BJ (cell line): ENCODE data around the gene GALNTL6. TPM values are rescaled to one million over a fixed set of nuclear protein-coding genes. Genes with fewer than 3 reads are reported as not detected.

Source experiments
- CTCF ChIA-PET: fragments of 350-600 bp; formaldehyde crosslinking; extraction: SDS; loops from one replicate; lab custom pipeline; 2021; ENCODE audit warnings: antibody characterized with exemption, inconsistent platforms; lab: Yijun Ruan, JAX
- POLR2A ChIA-PET: fragments of 300-600 bp; sonication (Branson Sonifier 250); formaldehyde crosslinking; extraction: SDS; loops from one replicate; lab custom pipeline; 2021; ENCODE audit warnings: antibody characterized with exemption; lab: Charles Lee
- DNase-seq: peaks from one replicate; pipeline ENCODE4 v3.0.0-alpha.2; 2011; ENCODE audit warnings: low read depth
- H3K27me3 ChIP-seq: 2 replicates; pipeline ENCODE4 v1.6.0; 2011; ENCODE audit warnings: low read length; ENCODE audit not compliant: control insufficient read depth, insufficient read depth
- H3K36me3 ChIP-seq: 2 replicates; pipeline ENCODE4 v1.5.1; 2011; ENCODE audit warnings: low read length; ENCODE audit not compliant: control insufficient read depth, insufficient read depth
- H3K4me3 ChIP-seq: 2 replicates; pipeline ENCODE4 v1.5.1; 2011; ENCODE audit warnings: low read depth, mild to moderate bottlenecking, control low read depth, low read length
- polyA plus RNA-seq: library from polyadenylated mRNA; depleted of rRNA; stranded (reverse); fragments of >200 nt; gene quantifications from 2 replicates; pipeline ENCODE4 v1.2.3, GENCODE V29; 2011
- TF ChIP-seq, protein P1 (sequence below): IDR thresholded peaks from 2 replicates; pipeline ENCODE4 v1.5.1; 2011; ENCODE audit warnings: low read depth, mild to moderate bottlenecking, control low read depth, inconsistent platforms, low read length, moderate library complexity; ENCODE audit not compliant: insufficient read depth

The GALNTL6 gene
- polyA plus RNA-seq, 1 experiment = 0.02 TPM

DNA sequence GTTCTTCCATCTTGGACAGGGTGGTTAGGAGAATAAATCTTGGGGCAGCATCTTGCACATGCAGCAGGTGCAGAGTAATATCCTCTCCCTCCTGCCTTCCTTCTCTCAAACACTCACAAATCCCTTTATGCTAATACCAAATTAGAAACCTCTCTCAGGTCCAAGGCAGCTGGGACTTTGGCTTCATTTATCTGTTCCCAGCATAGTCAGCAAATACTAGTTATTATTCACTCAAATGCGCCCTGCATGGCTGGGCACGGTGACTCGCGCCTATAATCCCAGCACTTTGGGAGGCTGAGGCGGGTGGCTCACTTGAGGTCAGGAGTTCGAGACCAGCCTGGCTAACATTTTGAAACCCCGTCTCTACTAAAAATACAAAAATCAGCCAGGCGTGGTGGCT lies 1199.4 kb downstream of the GALNTL6 start:
- no peak for DNase-seq
- Histone ChIP-seq H3K4me3 (no peak overlapping the region), H3K27me3 (no peaks in the 10 kb centered on the region; the same call in 1 of the 2 replicates), H3K36me3 (no peaks in the 10 kb centered on the region)
- TF ChIP-seq, protein P1, sequence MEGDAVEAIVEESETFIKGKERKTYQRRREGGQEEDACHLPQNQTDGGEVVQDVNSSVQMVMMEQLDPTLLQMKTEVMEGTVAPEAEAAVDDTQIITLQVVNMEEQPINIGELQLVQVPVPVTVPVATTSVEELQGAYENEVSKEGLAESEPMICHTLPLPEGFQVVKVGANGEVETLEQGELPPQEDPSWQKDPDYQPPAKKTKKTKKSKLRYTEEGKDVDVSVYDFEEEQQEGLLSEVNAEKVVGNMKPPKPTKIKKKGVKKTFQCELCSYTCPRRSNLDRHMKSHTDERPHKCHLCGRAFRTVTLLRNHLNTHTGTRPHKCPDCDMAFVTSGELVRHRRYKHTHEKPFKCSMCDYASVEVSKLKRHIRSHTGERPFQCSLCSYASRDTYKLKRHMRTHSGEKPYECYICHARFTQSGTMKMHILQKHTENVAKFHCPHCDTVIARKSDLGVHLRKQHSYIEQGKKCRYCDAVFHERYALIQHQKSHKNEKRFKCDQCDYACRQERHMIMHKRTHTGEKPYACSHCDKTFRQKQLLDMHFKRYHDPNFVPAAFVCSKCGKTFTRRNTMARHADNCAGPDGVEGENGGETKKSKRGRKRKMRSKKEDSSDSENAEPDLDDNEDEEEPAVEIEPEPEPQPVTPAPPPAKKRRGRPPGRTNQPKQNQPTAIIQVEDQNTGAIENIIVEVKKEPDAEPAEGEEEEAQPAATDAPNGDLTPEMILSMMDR = no peak
- CTCF ChIA-PET = interaction anchor here (0.5 to 4.1 kb wide), 18 partner anchors 9 to 402 kb away, joined by 3 to 92 read pairs (median 5); no protein-coding TSS in a partner anchor
- POLR2A ChIA-PET = no interaction called here

DNA sequence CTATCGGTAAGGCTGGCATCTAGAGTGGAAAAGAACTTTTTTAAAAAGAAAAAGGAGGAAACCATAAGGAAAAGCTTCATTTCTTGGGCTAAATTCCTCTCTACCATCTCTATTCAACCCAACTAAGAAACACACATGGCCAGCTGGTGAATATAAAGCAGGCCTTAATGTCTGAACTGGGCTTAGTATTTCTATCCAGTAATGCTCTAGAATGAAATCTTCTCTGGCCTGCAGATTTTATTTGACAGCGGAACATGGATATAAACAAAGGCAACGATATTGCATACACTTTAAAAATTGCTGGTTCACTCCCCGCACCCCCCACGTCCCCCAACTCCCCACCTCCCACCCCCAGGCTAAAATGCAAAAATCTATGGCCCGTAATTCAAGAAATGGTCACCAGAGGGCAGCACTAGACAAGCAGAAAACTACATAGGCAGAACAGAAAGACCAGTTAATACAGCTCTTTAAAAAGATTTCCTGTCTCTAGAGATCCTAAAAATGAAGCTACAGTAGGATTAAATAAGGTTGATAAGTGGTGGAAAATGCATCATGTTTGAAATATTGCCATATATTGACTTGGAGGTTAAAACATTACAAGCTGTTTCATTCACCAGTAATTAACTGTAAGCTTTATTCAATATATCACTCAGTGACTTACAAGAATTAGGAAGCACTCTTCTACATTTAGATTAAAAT lies 1200.2 kb downstream of the GALNTL6 start:
- no peak for DNase-seq
- peaks cover under 1% of the 10 kb centered on the region for H3K27me3 ChIP-seq
- POLR2A ChIA-PET = no interaction called here
- CTCF ChIA-PET = interaction anchor here (0.5 to 4.1 kb wide), 30 partner anchors 9 to 473 kb away, joined by 3 to 92 read pairs (median 4); no protein-coding TSS in a partner anchor
- no peak overlapping the region for H3K4me3 ChIP-seq
- H3K36me3 ChIP-seq = no peaks in the 10 kb centered on the region
- TF ChIP-seq, protein P1 = peak; percentile 74

DNA sequence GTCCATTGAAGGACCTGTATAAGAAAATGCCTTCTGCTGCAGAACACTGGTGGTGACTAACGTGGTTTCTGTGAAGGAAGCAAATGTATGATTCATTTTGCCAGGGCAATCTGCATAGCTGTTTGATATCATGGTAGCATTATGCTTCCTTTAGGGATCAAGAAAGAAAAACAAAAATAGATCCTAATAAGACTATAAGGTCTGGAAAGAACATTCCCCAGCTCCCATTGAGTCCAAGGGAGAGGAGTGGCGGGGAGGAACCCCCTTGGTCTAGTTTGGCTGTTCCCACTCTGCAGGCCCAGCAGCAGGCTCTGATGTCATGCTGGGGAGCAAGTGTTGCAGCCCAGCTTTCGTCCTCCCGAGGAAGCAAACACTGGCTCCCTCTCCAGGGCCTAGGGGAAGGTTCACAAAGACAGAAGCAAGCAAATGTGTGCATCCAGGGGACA lies 1200.9 kb downstream of the GALNTL6 start:
- ChIA-PET CTCF (interaction anchor here (0.6 to 4.1 kb wide), 24 partner anchors 10 to 473 kb away, joined by 3 to 92 read pairs (median 5); no protein-coding TSS in a partner anchor), POLR2A (no interaction called here)
- no peaks in the 10 kb centered on the region for H3K36me3 ChIP-seq
- TF ChIP-seq, protein P1 = no peak
- no peak overlapping the region for H3K4me3 ChIP-seq
- peaks cover 1% of the 10 kb centered on the region for H3K27me3 ChIP-seq
- no peak for DNase-seq

DNA sequence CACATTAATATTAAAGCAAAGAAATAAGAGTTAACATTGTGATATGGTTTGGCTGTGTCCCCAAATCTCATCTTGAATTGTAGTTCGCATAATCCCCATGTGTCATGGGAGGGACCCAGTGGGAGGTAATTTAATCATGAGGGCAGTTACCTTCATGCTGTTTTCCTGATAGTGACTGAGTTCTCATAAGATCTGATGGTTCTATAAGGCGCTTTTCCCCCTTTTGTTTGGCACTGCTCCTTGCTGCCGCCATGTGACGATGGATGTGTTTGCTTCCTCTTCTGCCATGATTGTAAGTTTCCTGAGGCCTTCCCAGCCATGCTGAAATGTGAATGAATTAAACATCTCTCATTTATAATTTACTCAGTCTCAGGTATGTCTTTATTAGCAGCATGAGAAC lies 1201.6 kb downstream of the GALNTL6 start:
- no peak overlapping the region for H3K4me3 ChIP-seq
- POLR2A ChIA-PET = no interaction called here

DNA sequence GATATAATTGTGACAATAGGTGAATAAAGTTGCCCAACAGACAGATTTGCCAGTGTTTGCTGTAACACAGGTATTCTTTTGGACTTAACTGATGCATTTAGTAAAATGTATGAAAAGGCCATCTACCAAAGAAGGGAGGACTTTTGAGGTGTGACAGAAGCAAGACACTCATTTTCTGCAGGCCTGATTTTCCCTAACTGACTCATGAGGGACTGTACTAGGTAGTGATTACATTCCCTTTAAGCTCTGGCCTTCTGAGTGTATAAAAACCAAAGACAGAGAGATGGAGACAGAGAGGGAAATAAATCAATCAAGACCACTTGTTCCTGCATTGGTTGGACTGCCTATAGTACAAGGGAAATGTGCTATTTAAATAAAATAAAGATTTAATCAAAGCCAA lies 1204.6 kb downstream of the GALNTL6 start:
- Histone ChIP-seq H3K4me3 (no peak overlapping the region), H3K27me3 (peaks cover 2% of the 10 kb centered on the region), H3K36me3 (no peaks in the 10 kb centered on the region)
- CTCF ChIA-PET = interaction anchor here (0.9 to 1.4 kb wide), 3 partner anchors 238 to 283 kb away, joined by 3 to 5 read pairs (median 4); no protein-coding TSS in a partner anchor
- no peak for DNase-seq
- POLR2A ChIA-PET = no interaction called here
- TF ChIP-seq, protein P1 = no peak

More for the DNA sequence above, 1201.6 kb downstream of the GALNTL6 start:
- DNase-seq = no peak
- H3K27me3 ChIP-seq = peaks cover 2% of the 10 kb centered on the region
- H3K36me3 ChIP-seq = no peaks in the 10 kb centered on the region
- TF ChIP-seq, protein P1 = no peak
- CTCF ChIA-PET = interaction anchor here (1.4 to 4.1 kb wide), 2 partner anchors 22 to 240 kb away, joined by 6 to 92 read pairs; no protein-coding TSS in a partner anchor
